ENCODE results near the gene SIGLEC8.

DNA sequence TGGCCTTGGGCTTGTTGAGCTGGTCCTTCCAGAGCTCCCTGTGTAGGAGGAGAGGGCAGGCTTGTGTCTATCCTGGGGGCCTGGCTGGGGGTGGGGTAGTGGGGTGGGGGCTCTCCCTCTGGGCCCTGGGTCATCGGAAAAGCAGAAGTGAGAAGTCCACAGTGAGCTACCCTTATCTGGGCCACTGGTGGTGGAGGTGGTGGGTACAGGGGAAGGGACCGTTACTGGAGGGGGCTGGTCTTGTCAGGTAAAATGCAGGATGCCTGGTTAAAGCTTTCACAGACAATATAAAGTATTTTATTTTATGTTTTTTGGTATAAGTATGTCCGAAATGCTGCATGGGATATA is 40.5 kb downstream of the SIGLEC8 start:
- TF ChIP-seq CTCF (conservative IDR thresholded peaks at IDR 0.05; ENCODE audit: low read depth, low read length) = no peak
- no peak for TF ChIP-seq POLR2A (IDR thresholded peaks at IDR 0.05; ENCODE audit: low read depth, low read length)
- TF ChIP-seq SMC3 (IDR thresholded peaks at IDR 0.05; ENCODE audit: low read depth, low read length) = no peak
- no peak for TF ChIP-seq BHLHE40 (IDR thresholded peaks at IDR 0.05; ENCODE audit: low read depth, low read length)
- TF ChIP-seq RAD21 (IDR thresholded peaks at IDR 0.05; ENCODE audit: low read length) = no peak
- TF ChIP-seq, protein P1, sequence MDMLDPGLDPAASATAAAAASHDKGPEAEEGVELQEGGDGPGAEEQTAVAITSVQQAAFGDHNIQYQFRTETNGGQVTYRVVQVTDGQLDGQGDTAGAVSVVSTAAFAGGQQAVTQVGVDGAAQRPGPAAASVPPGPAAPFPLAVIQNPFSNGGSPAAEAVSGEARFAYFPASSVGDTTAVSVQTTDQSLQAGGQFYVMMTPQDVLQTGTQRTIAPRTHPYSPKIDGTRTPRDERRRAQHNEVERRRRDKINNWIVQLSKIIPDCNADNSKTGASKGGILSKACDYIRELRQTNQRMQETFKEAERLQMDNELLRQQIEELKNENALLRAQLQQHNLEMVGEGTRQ (IDR thresholded peaks at IDR 0.05; ENCODE audit: low read depth, low read length) = no peak
- TF ChIP-seq MXI1 (IDR thresholded peaks at IDR 0.05; ENCODE audit: borderline replicate concordance, low read depth, low read length) = no peak
- no peak for TF ChIP-seq CEBPB (IDR thresholded peaks at IDR 0.05; ENCODE audit: low read depth, low read length)
- TF ChIP-seq NFE2L2 (IDR thresholded peaks at IDR 0.05; ENCODE audit: low read depth, low read length) = no peak
- no peak for TF ChIP-seq MAZ (IDR thresholded peaks at IDR 0.05; ENCODE audit: borderline replicate concordance, low read depth, low read length)
- no peak for TF ChIP-seq FOS (IDR thresholded peaks at IDR 0.05; ENCODE audit: low read depth, low read length)
- no peak for TF ChIP-seq ELK1 (IDR thresholded peaks at IDR 0.05; ENCODE audit: borderline replicate concordance, low read depth, low read length)
- TF ChIP-seq CHD1 (IDR thresholded peaks at IDR 0.05; ENCODE audit: low read depth, low read length) = no peak
- no peak for TF ChIP-seq RCOR1 (IDR thresholded peaks at IDR 0.05; ENCODE audit: insufficient replicate concordance, low read length)

All from IMR-90 (cell line).